ENCODE data around the gene CHL1.

CHL1 gene

GRCh38 chr3:409011-409410 lies 212.4 kb downstream of the CHL1 start:
- Histone ChIP-seq H3K4me1 (ENCODE audit: insufficient read depth, low read length) (no peaks in the 10 kb centered on the region), H2AFZ (ENCODE audit: low read depth, low read length) (no peak overlapping the region), H3K36me3 (ENCODE audit: insufficient read depth, low read length) (no peaks in the 10 kb centered on the region), H3K79me2 (ENCODE audit: insufficient read depth, low read length) (no peaks in the 10 kb centered on the region), H3K27ac (ENCODE audit: low read length) (no peak overlapping the region), H3K27me3 (ENCODE audit: insufficient read depth, low read length, poor library complexity) (no peaks in the 10 kb centered on the region), H3K9ac (ENCODE audit: low read depth, low read length) (no peak overlapping the region), H3K4me2 (ENCODE audit: insufficient read depth, low read length) (no peak overlapping the region), H3K4me3 (ENCODE audit: low read depth in 1 of 2, low read length in 2 of 2) (no peak overlapping the region), H3K9me3 (ENCODE audit: insufficient read depth, low read length, severe bottlenecking) (no peaks in the 10 kb centered on the region), H4K20me1 (ENCODE audit: insufficient read depth, low read length) (no peaks in the 10 kb centered on the region)
- no peak for DNase-seq
- no peak for ATAC-seq (ENCODE audit: insufficient read depth, low read depth)
- TF ChIP-seq CTCF (IDR thresholded peaks at IDR 0.05; ENCODE audit: borderline replicate concordance, extremely low read depth, low read length, poor library complexity, severe bottlenecking) (no peak), EZH2 (IDR thresholded peaks at IDR 0.05; ENCODE audit: borderline replicate concordance, low read depth, low read length, severe bottlenecking) (no peak)

GRCh38 chr3:411226-411625 lies 214.7 kb downstream of the CHL1 start:
- TF ChIP-seq EZH2 (IDR thresholded peaks at IDR 0.05; ENCODE audit: borderline replicate concordance, low read depth, low read length, severe bottlenecking) (no peak), CTCF (IDR thresholded peaks at IDR 0.05; ENCODE audit: borderline replicate concordance, extremely low read depth, low read length, poor library complexity, severe bottlenecking) (no peak)
- DNase-seq (no peak), ATAC-seq (ENCODE audit: insufficient read depth, low read depth) (no peak)
- Histone ChIP-seq H4K20me1 (ENCODE audit: insufficient read depth, low read length) (no peaks in the 10 kb centered on the region), H3K4me3 (ENCODE audit: low read depth in 1 of 2, low read length in 2 of 2) (no peak overlapping the region), H3K27me3 (ENCODE audit: insufficient read depth, low read length, poor library complexity) (no peaks in the 10 kb centered on the region), H3K36me3 (ENCODE audit: insufficient read depth, low read length) (no peaks in the 10 kb centered on the region), H3K9me3 (ENCODE audit: insufficient read depth, low read length, severe bottlenecking) (no peaks in the 10 kb centered on the region), H3K9ac (ENCODE audit: low read depth, low read length) (no peak overlapping the region), H2AFZ (ENCODE audit: low read depth, low read length) (no peak overlapping the region), H3K79me2 (ENCODE audit: insufficient read depth, low read length) (no peaks in the 10 kb centered on the region), H3K4me1 (ENCODE audit: insufficient read depth, low read length) (no peaks in the 10 kb centered on the region), H3K4me2 (ENCODE audit: insufficient read depth, low read length) (no peak overlapping the region), H3K27ac (ENCODE audit: low read length) (no peak overlapping the region)

- H3K9ac ChIP-seq (ENCODE audit: low read depth, low read length) = no peak overlapping the region
- no peak overlapping the region for H2AFZ ChIP-seq (ENCODE audit: low read depth, low read length)
- no peaks in the 10 kb centered on the region for H4K20me1 ChIP-seq (ENCODE audit: insufficient read depth, low read length)
- no peak overlapping the region for H3K4me3 ChIP-seq (ENCODE audit: low read depth in 1 of 2, low read length in 2 of 2)
- DNase-seq = no peak
- no peak for ATAC-seq (ENCODE audit: insufficient read depth, low read depth)
- H3K4me2 ChIP-seq (ENCODE audit: insufficient read depth, low read length) = no peak overlapping the region
- H3K79me2 ChIP-seq (ENCODE audit: insufficient read depth, low read length) = no peaks in the 10 kb centered on the region
- TF ChIP-seq EZH2 (IDR thresholded peaks at IDR 0.05; ENCODE audit: borderline replicate concordance, low read depth, low read length, severe bottlenecking) (no peak), CTCF (IDR thresholded peaks at IDR 0.05; ENCODE audit: borderline replicate concordance, extremely low read depth, low read length, poor library complexity, severe bottlenecking) (peak; percentile 39)
- H3K27ac ChIP-seq (ENCODE audit: low read length) = no peak overlapping the region
- no peaks in the 10 kb centered on the region for H3K9me3 ChIP-seq (ENCODE audit: insufficient read depth, low read length, severe bottlenecking)
- no peaks in the 10 kb centered on the region for H3K27me3 ChIP-seq (ENCODE audit: insufficient read depth, low read length, poor library complexity)
- H3K36me3 ChIP-seq (ENCODE audit: insufficient read depth, low read length) = no peaks in the 10 kb centered on the region
- no peaks in the 10 kb centered on the region for H3K4me1 ChIP-seq (ENCODE audit: insufficient read depth, low read length)
Observed at GRCh38 chr3:414063-414462, 217.5 kb downstream of the CHL1 start.

Data from DND-41 (cell line).